Neutrophil (primary cell): ENCODE measurements around the gene GATAD2B.

Source experiments
- H3K27ac ChIP-seq: fragments of 200-600 bp; sonication (generic); 2 replicates; pipeline ENCODE4 v1.5.1; 2016; ENCODE audit warnings: mild to moderate bottlenecking, moderate library complexity
- H3K27me3 ChIP-seq: fragments of 200-600 bp; sonication (generic); 2 replicates; pipeline ENCODE4 v1.6.0; 2016; ENCODE audit warnings: mild to moderate bottlenecking
- H3K36me3 ChIP-seq: fragments of 200-600 bp; sonication (generic); 2 replicates; pipeline ENCODE4 v1.5.1; 2017
- H3K4me1 ChIP-seq, 2 experiments: fragments of 200-600 bp in 1 of 2; sonication (generic) in 1 of 2; 1 replicate in 1 of 2; 2 replicates in 1 of 2; pipeline versions ENCODE4 v1.5.1 to v1.6.1; 2013 to 2016; ENCODE audit warnings: low read depth in 1 of 2, low read length in 1 of 2, mild to moderate bottlenecking in 1 of 2, moderate library complexity in 1 of 2; ENCODE audit not compliant: control insufficient read depth in 1 of 2, insufficient read depth in 1 of 2
- H3K4me3 ChIP-seq, 2 experiments: fragments of 200-600 bp in 1 of 2; sonication (generic) in 1 of 2; 1 replicate in 1 of 2; 2 replicates in 1 of 2; pipeline ENCODE4 v1.5.1; 2013 to 2016; ENCODE audit warnings: low read depth in 1 of 2, low read length in 1 of 2, mild to moderate bottlenecking in 1 of 2, moderate library complexity in 1 of 2
- H3K9me3 ChIP-seq: fragments of 200-600 bp; sonication (generic); 2 replicates; pipeline ENCODE4 v1.5.1; 2016
- TF ChIP-seq, protein P1 (sequence below): fragments of 200-600 bp; sonication (generic); IDR thresholded peaks from 2 replicates; pipeline ENCODE4 v1.5.1; 2016; ENCODE audit warnings: antibody characterized with exemption

Gene GATAD2B

DNA sequence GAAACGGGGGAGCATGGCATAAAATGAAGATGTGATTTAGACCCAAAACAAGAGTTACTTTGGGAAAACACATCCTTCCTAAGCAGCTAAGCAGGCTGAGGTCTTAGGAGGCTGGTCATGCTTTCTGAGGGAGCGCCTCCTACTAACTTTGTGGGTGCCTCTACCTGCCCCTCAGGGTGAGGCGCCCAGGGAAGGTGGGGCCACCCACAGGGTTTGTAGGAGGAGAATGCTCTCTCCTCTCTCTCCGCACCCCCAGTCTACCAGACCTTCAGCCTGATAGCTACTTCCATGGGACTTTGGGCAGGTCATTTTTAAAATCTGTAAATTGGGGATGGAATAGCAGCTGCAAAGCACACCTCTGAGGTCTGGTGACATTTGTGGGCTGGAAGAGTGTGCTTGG lies 123.8 kb downstream of the GATAD2B start:
- TF ChIP-seq, protein P1, sequence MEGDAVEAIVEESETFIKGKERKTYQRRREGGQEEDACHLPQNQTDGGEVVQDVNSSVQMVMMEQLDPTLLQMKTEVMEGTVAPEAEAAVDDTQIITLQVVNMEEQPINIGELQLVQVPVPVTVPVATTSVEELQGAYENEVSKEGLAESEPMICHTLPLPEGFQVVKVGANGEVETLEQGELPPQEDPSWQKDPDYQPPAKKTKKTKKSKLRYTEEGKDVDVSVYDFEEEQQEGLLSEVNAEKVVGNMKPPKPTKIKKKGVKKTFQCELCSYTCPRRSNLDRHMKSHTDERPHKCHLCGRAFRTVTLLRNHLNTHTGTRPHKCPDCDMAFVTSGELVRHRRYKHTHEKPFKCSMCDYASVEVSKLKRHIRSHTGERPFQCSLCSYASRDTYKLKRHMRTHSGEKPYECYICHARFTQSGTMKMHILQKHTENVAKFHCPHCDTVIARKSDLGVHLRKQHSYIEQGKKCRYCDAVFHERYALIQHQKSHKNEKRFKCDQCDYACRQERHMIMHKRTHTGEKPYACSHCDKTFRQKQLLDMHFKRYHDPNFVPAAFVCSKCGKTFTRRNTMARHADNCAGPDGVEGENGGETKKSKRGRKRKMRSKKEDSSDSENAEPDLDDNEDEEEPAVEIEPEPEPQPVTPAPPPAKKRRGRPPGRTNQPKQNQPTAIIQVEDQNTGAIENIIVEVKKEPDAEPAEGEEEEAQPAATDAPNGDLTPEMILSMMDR, result no peak
- Histone ChIP-seq H3K4me3 (no peak overlapping the region), H3K36me3 (peaks cover 12% of the 10 kb centered on the region), H3K27ac (no peak overlapping the region), H3K4me1 (peaks cover 5% of the 10 kb centered on the region in 2 experiments), H3K27me3 (no peaks in the 10 kb centered on the region), H3K9me3 (no peaks in the 10 kb centered on the region)

DNA sequence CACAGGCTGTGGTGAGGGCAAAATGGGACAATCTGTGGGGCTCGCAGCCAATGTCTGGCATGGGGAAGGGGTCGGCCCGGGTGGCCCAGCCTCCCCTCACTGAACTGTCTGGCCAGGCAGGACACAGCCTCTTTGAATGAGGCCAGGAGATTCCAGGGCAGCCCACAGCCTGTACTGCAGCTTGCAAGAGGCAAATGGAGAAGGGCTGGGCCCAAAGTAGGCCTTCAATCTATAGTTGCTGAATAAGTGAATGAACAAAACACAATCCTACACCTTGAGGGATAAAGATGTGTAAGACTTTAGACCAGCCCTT lies 124.3 kb downstream of the GATAD2B start:
- no peaks in the 10 kb centered on the region for H3K9me3 ChIP-seq
- peaks cover 5% of the 10 kb centered on the region in 2 experiments for H3K4me1 ChIP-seq
- H3K36me3 ChIP-seq, result peaks cover 12% of the 10 kb centered on the region
- no peak overlapping the region for H3K27ac ChIP-seq
- TF ChIP-seq, protein P1, result no peak
- H3K4me3 ChIP-seq, result no peak overlapping the region
- no peaks in the 10 kb centered on the region for H3K27me3 ChIP-seq

DNA sequence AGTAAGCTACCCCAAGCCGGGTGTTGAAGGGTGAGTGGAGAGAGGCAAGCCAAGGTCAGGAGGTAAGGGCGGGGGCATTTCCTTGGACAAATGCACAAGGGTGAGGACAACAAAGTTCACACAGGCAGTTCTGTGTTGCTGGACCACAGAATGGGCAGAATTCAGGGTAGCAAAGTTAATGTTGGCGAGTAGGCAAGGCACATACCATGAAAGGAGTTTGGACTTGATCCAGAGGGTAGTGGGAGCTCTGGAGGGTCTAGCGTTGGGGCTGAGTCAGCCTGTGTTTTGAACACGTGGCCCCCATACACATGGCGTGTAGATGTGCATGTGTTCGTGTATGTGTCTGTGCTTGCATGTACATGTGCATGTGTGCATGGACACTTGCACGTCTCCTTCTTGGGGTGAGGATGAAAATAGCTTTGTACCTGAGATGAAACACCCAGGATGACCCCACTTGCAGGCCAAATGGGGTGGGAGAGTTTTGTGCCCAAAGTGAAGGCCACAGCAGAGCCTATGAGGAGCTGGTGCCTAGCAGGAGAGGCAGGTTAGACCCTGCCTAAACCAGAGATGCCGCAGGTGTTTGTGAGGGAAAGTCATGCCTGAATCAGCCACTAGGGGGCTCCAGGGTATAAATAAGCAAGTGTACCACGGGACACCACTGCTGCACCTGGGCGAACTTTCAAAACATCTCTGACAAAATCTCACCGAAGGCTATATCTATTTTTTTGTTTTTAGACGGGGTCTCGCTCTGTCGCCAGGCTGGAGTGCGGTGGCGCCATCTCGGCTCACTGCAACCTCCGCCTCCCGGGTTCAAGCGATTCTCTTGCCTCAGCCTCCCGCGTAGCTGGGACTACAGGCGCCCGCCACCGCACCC lies 125.7 kb downstream of the GATAD2B start:
- H3K27me3 ChIP-seq, result no peaks in the 10 kb centered on the region
- peak overlapping the region in 1 of 2 experiments; percentile 15 for H3K4me3 ChIP-seq
- H3K9me3 ChIP-seq, result no peaks in the 10 kb centered on the region
- H3K36me3 ChIP-seq, result peaks cover 12% of the 10 kb centered on the region
- H3K4me1 ChIP-seq, result peaks cover 13 to 14% of the 10 kb centered on the region in 2 experiments
- no peak overlapping the region for H3K27ac ChIP-seq
- TF ChIP-seq, protein P1, result peak; percentile 89

DNA sequence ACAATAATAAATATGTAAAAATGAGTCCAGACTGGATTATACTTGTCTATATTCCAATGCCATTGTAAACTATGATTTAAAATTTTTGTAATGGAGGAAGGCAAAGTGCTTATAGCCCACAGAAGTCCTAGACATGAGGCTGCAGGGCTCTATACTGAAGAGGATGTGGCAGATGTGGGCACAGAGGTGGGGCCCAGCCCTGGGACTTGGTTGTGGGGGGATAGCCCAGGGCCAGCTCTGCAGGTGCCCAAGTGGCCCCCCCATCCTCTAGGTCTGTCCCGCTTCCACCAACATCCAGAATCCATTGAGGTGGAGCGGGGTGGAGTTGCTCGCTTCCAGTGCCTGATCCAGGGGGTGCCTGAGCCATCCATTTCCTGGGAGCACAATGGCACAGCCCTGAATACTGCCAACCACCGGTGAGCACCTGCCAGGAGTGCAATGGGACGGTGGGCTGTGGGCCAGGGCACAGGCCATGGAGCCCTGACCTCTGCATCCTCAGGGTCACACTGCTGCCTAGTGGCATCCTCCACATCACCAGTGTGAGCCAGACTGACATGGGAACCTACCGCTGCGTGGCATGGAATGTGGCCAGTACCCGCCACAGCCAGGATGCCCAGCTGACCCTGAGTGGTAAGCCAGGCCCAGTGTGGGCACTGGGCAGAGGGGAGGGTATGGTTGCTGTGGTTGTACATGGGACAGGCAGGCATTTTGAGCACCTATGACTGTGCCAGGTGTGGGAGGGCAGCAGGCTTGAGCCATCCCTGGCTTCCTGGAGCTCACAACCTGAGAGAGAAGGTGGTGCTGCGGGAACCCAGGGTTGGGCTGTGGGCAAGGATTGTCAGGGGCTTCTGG lies 126.6 kb downstream of the GATAD2B start:
- TF ChIP-seq, protein P1, result no peak
- Histone ChIP-seq H3K4me3 (no peak overlapping the region), H3K27me3 (no peaks in the 10 kb centered on the region), H3K36me3 (peaks cover 6% of the 10 kb centered on the region), H3K4me1 (peaks cover 22 to 23% of the 10 kb centered on the region in 2 experiments), H3K27ac (no peak overlapping the region), H3K9me3 (no peaks in the 10 kb centered on the region)

DNA sequence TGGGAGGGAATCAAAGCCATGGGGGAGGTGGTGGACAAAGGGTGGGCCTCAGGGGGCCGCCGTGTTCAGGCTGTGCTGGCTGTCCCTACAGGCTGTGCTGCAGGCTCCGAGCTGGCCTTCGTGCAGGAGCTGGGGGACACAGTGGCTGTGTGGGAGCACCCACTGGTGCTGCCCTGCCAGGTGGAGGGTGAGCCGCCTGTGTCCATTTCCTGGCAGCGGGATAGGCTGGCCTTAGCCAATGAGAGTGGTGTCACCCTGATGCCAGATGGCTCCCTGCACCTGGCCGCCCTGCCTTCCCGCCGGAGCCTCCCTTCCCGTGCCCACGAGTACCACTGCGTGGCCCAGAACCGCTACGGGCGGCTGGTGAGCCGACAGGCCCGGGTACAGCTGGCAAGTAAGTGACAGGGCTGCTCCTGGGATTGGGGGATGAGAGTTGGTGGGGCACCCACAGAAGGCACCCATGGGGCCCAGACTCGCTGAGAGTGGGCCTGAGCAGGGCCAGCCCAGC lies 127.4 kb downstream of the GATAD2B start:
- TF ChIP-seq, protein P1, result no peak
- no peak overlapping the region for H3K27ac ChIP-seq

More for the DNA sequence above, 127.4 kb downstream of the GATAD2B start:
- H3K4me1 ChIP-seq, result peaks cover 29 to 30% of the 10 kb centered on the region in 2 experiments
- no peaks in the 10 kb centered on the region for H3K27me3 ChIP-seq
- H3K36me3 ChIP-seq, result peaks cover 6% of the 10 kb centered on the region
- no peaks in the 10 kb centered on the region for H3K9me3 ChIP-seq
- no peak overlapping the region for H3K4me3 ChIP-seq
